T-helper 1 cell (primary cell): ENCODE results near the gene BSCL2.
"Not testable (repeated sequence)": the region's sequence is repeated elsewhere in the genome, so short reads cannot be mapped to it uniquely, and the experiment has no call there.

Experiments
- DNase-seq, 5 donors: peaks; one replicate each; pipeline ENCODE4 v3.0.0-alpha.2; 2012 to 2020
- total RNA-seq, 4 donors: gene quantifications; one replicate each; lab custom pipeline; 2026; lab: John Stamatoyannopoulos, UW

The BSCL2 gene
- 4.5 to 11.5 (median 6.8) reads per million in 4 donors for total RNA-seq

GRCh38 chr11:62707277-62707861, at the start of gene BSCL2, which contains the start of gene GNG3:
BSCL2 (minus strand) TSS chr11:62707424; CDS start chr11:62707195, 229 bp downstream.
GNG3 (plus strand) TSS chr11:62707676; CDS start chr11:62708296, 620 bp downstream.
- no peak for DNase-seq

GRCh38 chr11:62755086-62755615, 47.9 kb upstream of the BSCL2 start:
- no peak for DNase-seq

GRCh38 chr11:62753736-62754603, 46.7 kb upstream of the BSCL2 start, which contains the start of gene ZBTB3:
ZBTB3 (minus strand) TSS chr11:62754160; CDS start chr11:62753664, 496 bp downstream.
- DNase-seq = peak; percentile 92 to 100 (median 95)

- no peak for DNase-seq
These were observed 45.9 kb upstream of the BSCL2 start for GRCh38 chr11:62752994-62753735.

GRCh38 chr11:62752177-62752785, 45.1 kb upstream of the BSCL2 start:
- no peak for DNase-seq

- DNase-seq = not testable (repeated sequence)
These were observed 42.7 kb upstream of the BSCL2 start for GRCh38 chr11:62749931-62750330.

GRCh38 chr11:62747475-62748160, 40.4 kb upstream of the BSCL2 start:
- no peak for DNase-seq

- no peak for DNase-seq
These were observed 30.0 kb upstream of the BSCL2 start for GRCh38 chr11:62737196-62737595.

- DNase-seq = peak in 1 of 5 donors; percentile 42
These were observed 25.6 kb upstream of the BSCL2 start for GRCh38 chr11:62732830-62733229.

- DNase-seq = not testable (repeated sequence)
These were observed 22.9 kb upstream of the BSCL2 start for GRCh38 chr11:62730076-62730475.

- peak; percentile 68 to 87 (median 82) for DNase-seq
These were observed 21.2 kb upstream of the BSCL2 start, which contains the start of gene TTC9C for GRCh38 chr11:62728171-62728988. TTC9C (plus strand) TSS chr11:62728486; CDS start chr11:62728849, 363 bp downstream.

GRCh38 chr11:62727872-62728170, 20.6 kb upstream of the BSCL2 start:
- peak; percentile 69 to 96 (median 81) for DNase-seq

- DNase-seq = peak; percentile 98 to 99 (median 99)
These were observed 20.1 kb upstream of the BSCL2 start, which contains the start of gene HNRNPUL2 for GRCh38 chr11:62727165-62727871. HNRNPUL2 (minus strand) TSS chr11:62727457; CDS start chr11:62727156, 301 bp downstream.

- DNase-seq = no peak
These were observed 19.6 kb upstream of the BSCL2 start for GRCh38 chr11:62726915-62727164.

- DNase-seq = peak in 1 of 5 donors; percentile 23
These were observed 19.1 kb upstream of the BSCL2 start for GRCh38 chr11:62726156-62726914.

- no peak for DNase-seq
These were observed 18.4 kb upstream of the BSCL2 start for GRCh38 chr11:62725646-62726045.

GRCh38 chr11:62724171-62724570, 16.9 kb upstream of the BSCL2 start:
- no peak for DNase-seq

- DNase-seq = no peak
These were observed 14.8 kb upstream of the BSCL2 start for GRCh38 chr11:62721994-62722393.

GRCh38 chr11:62719302-62719978, 12.2 kb upstream of the BSCL2 start:
- DNase-seq = no peak
